DOHH2 (cell line): ENCODE measurements around the gene WDR13.

Experiments used
- EZH2phosphoT487 ChIP-seq: fragments of 200-600 bp; sonication (generic); IDR thresholded peaks from 2 replicates; pipeline ENCODE4 v1.6.1; 2017; ENCODE audit warnings: borderline replicate concordance, mild to moderate bottlenecking, antibody characterized with exemption, low read length, moderate library complexity, mixed read lengths
- TF ChIP-seq, protein P1 (sequence below): fragments of 200-600 bp; sonication (generic); IDR thresholded peaks from one replicate; pipeline ENCODE4 v1.5.1; 2014; ENCODE audit warnings: antibody characterized with exemption, mild to moderate bottlenecking, low read depth, low read length; ENCODE audit not compliant: poor library complexity, severe bottlenecking

DNA sequence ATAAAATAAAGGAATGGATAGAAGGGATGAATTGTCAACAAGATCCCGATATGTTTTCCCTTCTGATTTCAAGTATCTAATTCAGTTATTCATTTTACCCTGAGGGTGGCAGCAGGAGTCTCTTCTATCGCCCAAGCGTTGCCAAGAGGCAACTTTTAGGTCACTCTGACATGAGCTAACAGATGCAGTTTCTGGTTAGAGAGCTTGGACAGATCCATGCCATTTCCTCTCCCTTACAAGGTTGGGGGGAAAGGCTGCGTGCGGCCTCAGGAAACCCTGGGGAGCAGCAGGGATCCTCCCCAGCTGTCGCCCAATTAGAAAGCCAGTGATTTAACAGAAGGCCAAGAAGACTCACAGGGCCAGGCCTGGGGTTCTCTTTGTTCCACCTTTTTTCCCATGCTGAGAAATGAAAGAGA lies 51.1 kb downstream of the WDR13 start:
- TF ChIP-seq, protein P1, sequence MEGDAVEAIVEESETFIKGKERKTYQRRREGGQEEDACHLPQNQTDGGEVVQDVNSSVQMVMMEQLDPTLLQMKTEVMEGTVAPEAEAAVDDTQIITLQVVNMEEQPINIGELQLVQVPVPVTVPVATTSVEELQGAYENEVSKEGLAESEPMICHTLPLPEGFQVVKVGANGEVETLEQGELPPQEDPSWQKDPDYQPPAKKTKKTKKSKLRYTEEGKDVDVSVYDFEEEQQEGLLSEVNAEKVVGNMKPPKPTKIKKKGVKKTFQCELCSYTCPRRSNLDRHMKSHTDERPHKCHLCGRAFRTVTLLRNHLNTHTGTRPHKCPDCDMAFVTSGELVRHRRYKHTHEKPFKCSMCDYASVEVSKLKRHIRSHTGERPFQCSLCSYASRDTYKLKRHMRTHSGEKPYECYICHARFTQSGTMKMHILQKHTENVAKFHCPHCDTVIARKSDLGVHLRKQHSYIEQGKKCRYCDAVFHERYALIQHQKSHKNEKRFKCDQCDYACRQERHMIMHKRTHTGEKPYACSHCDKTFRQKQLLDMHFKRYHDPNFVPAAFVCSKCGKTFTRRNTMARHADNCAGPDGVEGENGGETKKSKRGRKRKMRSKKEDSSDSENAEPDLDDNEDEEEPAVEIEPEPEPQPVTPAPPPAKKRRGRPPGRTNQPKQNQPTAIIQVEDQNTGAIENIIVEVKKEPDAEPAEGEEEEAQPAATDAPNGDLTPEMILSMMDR = peak; percentile 25
- TF ChIP-seq EZH2phosphoT487 = no peak
